K562 (cell line): ENCODE measurements around the gene NRXN2.
"Not testable (repeated sequence)": the region's sequence is repeated elsewhere in the genome, so short reads cannot be mapped to it uniquely, and the experiment has no call there.

Experiments used
- CEBPG ChIP-seq, 3 experiments: fragments of 200-800 bp in 1 of 3; sonication (Bioruptor generic) in 1 of 3; sonication (generic) in 1 of 3; formaldehyde crosslinking in 1 of 3; IDR thresholded peaks in 2 of 3; conservative IDR thresholded peaks in 1 of 3; 2 replicates each; pipeline versions ENCODE4 v1.6.1 to v1.8.0; 2016 to 2022; ENCODE audit warnings: missing compliant biosample characterization in 2 of 3, missing genetic modification characterization in 2 of 3, mild to moderate bottlenecking in 1 of 3, missing genetic modification reagents in 1 of 3
- FOXA3 ChIP-seq, 2 experiments: fragments of 450-650 bp in 1 of 2; sonication (generic) in 1 of 2; formaldehyde crosslinking; IDR thresholded peaks in 1 of 2; conservative IDR thresholded peaks in 1 of 2; 2 replicates each; pipeline versions ENCODE4 v1.4.0 to v1.8.0; 2020 to 2022; ENCODE audit warnings: mild to moderate bottlenecking in 2 of 2, missing genetic modification reagents in 1 of 2
- HEY1 ChIP-seq: fragments of 250-450 bp; sonication (Bioruptor Pico); IDR thresholded peaks from 2 replicates; pipeline ENCODE4 v1.5.0; 2020; ENCODE audit warnings: mild to moderate bottlenecking, moderate library complexity, borderline replicate concordance
- MYNN ChIP-seq, 2 experiments: sonication (generic); formaldehyde crosslinking in 1 of 2; IDR thresholded peaks; 2 replicates each; pipeline versions ENCODE4 v1.5.0 to v1.6.1; 2016 to 2020; ENCODE audit warnings: antibody characterized with exemption in 1 of 2, missing genetic modification reagents in 1 of 2
- NRF1 ChIP-seq, 2 experiments: fragments of 450-650 bp; IDR thresholded peaks in 1 of 2; conservative IDR thresholded peaks in 1 of 2; 2 replicates each; pipeline ENCODE4 v1.6.1; 2014; ENCODE audit warnings: mild to moderate bottlenecking in 2 of 2
- RAD21 ChIP-seq, 2 experiments: fragments of 250-450 bp in 1 of 2; fragments of 450-650 bp in 1 of 2; sonication (Bioruptor Pico) in 1 of 2; formaldehyde crosslinking in 1 of 2; IDR thresholded peaks in 1 of 2; conservative IDR thresholded peaks in 1 of 2; 2 replicates each; pipeline versions ENCODE4 v1.4.0 to v1.8.0; 2020 to 2022; ENCODE audit warnings: mild to moderate bottlenecking in 2 of 2, moderate library complexity in 1 of 2
- RB1 ChIP-seq: fragments of 450-650 bp; IDR thresholded peaks from 2 replicates; pipeline ENCODE4 v1.6.1; 2017; ENCODE audit warnings: low read depth, mild to moderate bottlenecking
- RCOR1 ChIP-seq, 2 experiments: IDR thresholded peaks; 2 replicates each; pipeline ENCODE4 v1.6.1; 2012; ENCODE audit warnings: low read depth in 2 of 2, low read length in 2 of 2, borderline replicate concordance in 1 of 2, improper control_type of control experiment in 1 of 2
- SMAD3 ChIP-seq: fragments of 450-650 bp; formaldehyde crosslinking; conservative IDR thresholded peaks from 2 replicates; pipeline ENCODE4 v1.4.0; 2020; ENCODE audit warnings: mild to moderate bottlenecking
- ZNF644 ChIP-seq: fragments of 200-800 bp; sonication (Bioruptor generic); IDR thresholded peaks from 2 replicates; pipeline ENCODE4 v1.6.1; 2016; ENCODE audit warnings: low read depth, missing genetic modification characterization, missing compliant biosample characterization
- ZNF717 ChIP-seq: fragments of 250-450 bp; sonication (Bioruptor Pico); IDR thresholded peaks from 2 replicates; pipeline ENCODE4 v1.5.0; 2021
- TF ChIP-seq, protein P1 (sequence below): fragments of 450-650 bp; IDR thresholded peaks from 2 replicates; pipeline ENCODE4 v1.6.1; 2018; ENCODE audit not compliant: partially characterized antibody
- TF ChIP-seq, protein P2 (sequence below): fragments of 450-650 bp; conservative IDR thresholded peaks from 2 replicates; pipeline ENCODE4 v1.6.1; 2016; ENCODE audit warnings: missing genetic modification characterization, low read depth, mild to moderate bottlenecking, control low read depth, missing compliant biosample characterization
- TF ChIP-seq, protein P3 (sequence below), 3 experiments: IDR thresholded peaks in 2 of 3; conservative IDR thresholded peaks in 1 of 3; 2 replicates each; pipeline ENCODE4 v1.5.1; 2011 to 2012; ENCODE audit warnings: low read length in 3 of 3, mild to moderate bottlenecking in 3 of 3, control low read depth in 2 of 3, improper control_type of control experiment in 1 of 3, inconsistent platforms in 1 of 3, low read depth in 1 of 3, mixed read lengths in 1 of 3, moderate library complexity in 1 of 3; ENCODE audit not compliant: insufficient read depth in 2 of 3

DNA sequence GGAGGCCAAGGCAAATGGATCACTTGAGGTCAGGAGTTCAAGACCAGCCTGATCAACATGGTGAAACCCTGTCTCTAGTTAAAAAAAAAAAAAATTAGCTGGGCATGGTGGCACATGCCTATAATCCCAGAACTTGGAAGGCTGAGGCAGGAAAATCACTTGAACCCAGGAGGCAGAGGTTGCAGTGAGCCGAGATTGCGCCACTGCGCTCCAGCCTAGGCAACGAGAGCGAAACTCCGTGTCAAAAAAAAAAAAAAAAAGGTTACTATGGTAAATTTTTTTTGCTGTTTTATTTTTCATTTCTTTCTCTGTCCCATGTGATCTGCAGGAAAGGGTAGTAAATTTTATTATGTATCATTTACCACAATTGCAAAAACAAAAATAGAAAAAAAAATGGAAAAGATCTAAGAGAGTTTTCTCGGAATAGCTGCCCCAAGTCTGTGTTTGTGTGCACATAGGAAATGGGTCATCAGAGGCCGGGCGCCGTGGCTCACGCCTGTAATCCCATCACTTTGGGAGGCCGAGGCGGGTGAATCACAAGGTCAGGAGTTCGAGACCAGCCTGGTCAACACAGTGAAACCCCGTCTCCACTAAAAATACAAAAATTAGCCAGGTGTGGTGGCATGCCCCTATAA is 58.6 kb downstream of the NRXN2 start:
- TF ChIP-seq, protein P1, sequence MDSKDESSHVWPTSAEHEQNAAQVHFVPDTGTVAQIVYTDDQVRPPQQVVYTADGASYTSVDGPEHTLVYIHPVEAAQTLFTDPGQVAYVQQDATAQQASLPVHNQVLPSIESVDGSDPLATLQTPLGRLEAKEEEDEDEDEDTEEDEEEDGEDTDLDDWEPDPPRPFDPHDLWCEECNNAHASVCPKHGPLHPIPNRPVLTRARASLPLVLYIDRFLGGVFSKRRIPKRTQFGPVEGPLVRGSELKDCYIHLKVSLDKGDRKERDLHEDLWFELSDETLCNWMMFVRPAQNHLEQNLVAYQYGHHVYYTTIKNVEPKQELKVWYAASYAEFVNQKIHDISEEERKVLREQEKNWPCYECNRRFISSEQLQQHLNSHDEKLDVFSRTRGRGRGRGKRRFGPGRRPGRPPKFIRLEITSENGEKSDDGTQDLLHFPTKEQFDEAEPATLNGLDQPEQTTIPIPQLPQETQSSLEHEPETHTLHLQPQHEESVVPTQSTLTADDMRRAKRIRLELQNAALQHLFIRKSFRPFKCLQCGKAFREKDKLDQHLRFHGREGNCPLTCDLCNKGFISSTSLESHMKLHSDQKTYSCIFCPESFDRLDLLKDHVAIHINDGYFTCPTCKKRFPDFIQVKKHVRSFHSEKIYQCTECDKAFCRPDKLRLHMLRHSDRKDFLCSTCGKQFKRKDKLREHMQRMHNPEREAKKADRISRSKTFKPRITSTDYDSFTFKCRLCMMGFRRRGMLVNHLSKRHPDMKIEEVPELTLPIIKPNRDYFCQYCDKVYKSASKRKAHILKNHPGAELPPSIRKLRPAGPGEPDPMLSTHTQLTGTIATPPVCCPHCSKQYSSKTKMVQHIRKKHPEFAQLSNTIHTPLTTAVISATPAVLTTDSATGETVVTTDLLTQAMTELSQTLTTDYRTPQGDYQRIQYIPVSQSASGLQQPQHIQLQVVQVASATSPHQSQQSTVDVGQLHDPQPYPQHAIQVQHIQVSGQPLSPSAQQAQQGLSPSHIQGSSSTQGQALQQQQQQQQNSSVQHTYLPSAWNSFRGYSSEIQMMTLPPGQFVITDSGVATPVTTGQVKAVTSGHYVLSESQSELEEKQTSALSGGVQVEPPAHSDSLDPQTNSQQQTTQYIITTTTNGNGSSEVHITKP = not testable (repeated sequence)
- TF ChIP-seq HEY1 (CRISPR knock-in tag); RCOR1 (IDR thresholded peaks at IDR 0.05; ENCODE audit: borderline replicate concordance in 1 of 2, low read depth in 2 of 2, low read length in 2 of 2); RB1; CEBPG (CRISPR knock-in tag; IDR thresholded peaks at IDR 0.05); CEBPG (tag; conservative IDR thresholded peaks at IDR 0.05 in 1 of 2, IDR thresholded peaks at IDR 0.05 in 1 of 2); ZNF717 (CRISPR knock-in tag); ZNF644 (tag); NRF1 (conservative IDR thresholded peaks at IDR 0.05 in 1 of 2, IDR thresholded peaks at IDR 0.05 in 1 of 2); RAD21 (CRISPR knock-in tag; conservative IDR thresholded peaks at IDR 0.05 in 1 of 2, IDR thresholded peaks at IDR 0.05 in 1 of 2); SMAD3; MYNN (IDR thresholded peaks at IDR 0.05); MYNN (CRISPR knock-in tag; IDR thresholded peaks at IDR 0.05); FOXA3 (CRISPR knock-in tag; conservative IDR thresholded peaks at IDR 0.05 in 1 of 2, IDR thresholded peaks at IDR 0.05 in 1 of 2): not testable (repeated sequence)
- TF ChIP-seq, protein P2, sequence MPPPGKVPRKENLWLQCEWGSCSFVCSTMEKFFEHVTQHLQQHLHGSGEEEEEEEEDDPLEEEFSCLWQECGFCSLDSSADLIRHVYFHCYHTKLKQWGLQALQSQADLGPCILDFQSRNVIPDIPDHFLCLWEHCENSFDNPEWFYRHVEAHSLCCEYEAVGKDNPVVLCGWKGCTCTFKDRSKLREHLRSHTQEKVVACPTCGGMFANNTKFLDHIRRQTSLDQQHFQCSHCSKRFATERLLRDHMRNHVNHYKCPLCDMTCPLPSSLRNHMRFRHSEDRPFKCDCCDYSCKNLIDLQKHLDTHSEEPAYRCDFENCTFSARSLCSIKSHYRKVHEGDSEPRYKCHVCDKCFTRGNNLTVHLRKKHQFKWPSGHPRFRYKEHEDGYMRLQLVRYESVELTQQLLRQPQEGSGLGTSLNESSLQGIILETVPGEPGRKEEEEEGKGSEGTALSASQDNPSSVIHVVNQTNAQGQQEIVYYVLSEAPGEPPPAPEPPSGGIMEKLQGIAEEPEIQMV = not testable (repeated sequence)
- TF ChIP-seq, protein P3, sequence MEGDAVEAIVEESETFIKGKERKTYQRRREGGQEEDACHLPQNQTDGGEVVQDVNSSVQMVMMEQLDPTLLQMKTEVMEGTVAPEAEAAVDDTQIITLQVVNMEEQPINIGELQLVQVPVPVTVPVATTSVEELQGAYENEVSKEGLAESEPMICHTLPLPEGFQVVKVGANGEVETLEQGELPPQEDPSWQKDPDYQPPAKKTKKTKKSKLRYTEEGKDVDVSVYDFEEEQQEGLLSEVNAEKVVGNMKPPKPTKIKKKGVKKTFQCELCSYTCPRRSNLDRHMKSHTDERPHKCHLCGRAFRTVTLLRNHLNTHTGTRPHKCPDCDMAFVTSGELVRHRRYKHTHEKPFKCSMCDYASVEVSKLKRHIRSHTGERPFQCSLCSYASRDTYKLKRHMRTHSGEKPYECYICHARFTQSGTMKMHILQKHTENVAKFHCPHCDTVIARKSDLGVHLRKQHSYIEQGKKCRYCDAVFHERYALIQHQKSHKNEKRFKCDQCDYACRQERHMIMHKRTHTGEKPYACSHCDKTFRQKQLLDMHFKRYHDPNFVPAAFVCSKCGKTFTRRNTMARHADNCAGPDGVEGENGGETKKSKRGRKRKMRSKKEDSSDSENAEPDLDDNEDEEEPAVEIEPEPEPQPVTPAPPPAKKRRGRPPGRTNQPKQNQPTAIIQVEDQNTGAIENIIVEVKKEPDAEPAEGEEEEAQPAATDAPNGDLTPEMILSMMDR (IDR thresholded peaks at IDR 0.05 in 2 of 3, conservative IDR thresholded peaks at IDR 0.05 in 1 of 3; ENCODE audit: insufficient read depth in 2 of 3, low read depth in 1 of 3, low read length in 3 of 3) = not testable (repeated sequence)
